ENCODE results near the gene LYRM2. TPM values are rescaled to one million over a fixed set of nuclear protein-coding genes. Genes with fewer than 3 reads are reported as not detected.
A peak's percentile ranks its signal among the peaks of the same experiment; 100 is the strongest.
"Not testable (repeated sequence)": the region's sequence is repeated elsewhere in the genome, so short reads cannot be mapped to it uniquely, and the experiment has no call there.

LYRM2 gene
- total RNA-seq, 1 experiment from 2014 or later = 3.2 TPM

DNA sequence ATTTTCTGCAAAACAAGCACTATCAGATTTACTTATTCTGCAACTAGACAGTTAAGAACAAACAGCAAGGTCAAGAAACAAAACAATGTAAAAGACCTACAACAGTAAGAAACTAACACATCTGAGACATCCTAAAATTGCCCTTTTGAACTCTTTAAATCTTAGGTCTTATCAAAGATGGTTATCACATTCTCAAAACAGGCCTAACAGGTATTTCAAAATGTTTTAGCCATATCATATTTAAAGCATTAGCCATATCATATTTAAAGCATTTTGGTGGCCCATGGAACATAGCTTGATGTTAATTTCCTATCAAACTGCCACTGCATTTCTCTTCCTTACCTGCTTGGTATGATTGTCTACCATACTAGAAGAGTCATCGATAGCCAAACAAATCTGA is 11.1 kb upstream of the LYRM2 start:
- DNase-seq (ENCODE audit: low spot score) = no peak

DNA sequence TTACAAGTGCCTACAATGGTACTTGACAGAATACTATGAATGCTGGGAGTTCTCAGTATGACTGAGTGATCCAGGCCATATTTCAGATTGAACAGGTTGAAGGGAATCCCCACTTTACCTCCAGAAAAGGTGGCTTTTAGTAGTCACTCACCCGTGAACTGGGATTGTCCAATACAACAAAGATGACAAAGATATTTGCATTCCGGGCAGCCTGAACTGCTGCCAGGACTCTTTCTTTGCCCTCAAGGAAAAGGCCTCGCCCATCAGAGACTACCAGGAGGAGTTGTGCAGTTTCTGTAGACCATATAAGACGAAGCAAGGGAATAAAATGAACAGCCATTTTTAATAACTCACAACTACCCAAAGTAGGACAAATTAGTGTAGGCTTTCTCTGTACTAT is 6.3 kb upstream of the LYRM2 start:
- DNase-seq (ENCODE audit: low spot score) = no peak

DNA sequence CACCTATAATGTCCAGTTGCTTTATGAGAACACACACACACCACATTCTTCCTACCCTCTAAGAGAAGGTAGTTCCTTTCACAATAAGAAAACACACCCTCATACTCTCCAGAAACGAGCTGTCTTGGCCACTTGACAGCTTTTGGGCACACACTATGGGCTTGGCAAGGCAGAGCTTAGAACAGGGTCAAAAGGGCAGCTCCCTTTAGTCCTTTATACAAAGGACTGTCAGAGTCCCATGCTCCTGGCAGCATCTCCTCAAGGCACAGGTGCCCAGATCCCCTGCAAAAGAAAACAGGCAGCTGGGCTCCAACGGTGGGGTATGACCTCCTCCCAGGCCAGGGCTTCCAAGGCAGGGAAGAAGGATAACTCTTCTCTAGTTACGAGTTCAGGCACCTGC is 4.9 kb upstream of the LYRM2 start:
- no peak for DNase-seq (ENCODE audit: low spot score)

DNA sequence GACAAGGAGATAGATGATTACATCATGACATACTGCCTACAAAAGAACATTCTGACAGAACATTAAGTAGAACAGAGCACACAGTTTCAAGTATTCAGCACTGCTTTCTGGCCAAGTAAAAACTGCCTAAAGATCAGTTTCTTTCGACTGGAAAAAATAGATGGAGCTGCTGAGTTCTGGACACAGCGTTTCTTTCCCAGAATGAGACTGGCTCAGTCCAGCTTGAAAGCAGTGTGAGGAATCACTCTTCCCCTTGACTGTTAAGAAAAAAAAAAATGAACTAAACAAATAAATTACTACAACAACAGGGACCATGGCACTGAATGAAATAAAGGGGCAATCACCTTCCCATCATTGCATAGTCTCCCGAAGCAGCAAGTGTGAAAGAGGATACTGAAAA is 4.4 kb upstream of the LYRM2 start:
- no peak for DNase-seq (ENCODE audit: low spot score)

DNA sequence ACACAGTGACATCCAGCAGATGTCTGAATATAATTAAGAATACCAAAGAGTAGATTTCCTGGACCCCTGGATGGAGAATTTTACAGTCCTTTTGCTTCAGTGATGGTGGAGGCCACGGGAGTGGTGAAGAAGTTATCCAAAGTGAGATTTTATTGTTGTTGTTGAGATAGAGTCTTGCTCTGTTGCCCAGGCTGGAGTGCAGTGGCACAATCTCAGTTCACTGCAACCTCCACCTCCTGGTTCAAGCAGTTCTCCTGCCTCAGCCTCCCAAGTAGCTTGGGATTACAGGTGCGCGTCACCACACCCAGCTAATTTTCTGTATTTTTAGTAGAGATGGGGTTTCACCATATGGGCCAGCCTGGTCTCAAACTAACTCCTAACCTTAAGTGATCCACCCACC is 3.0 kb upstream of the LYRM2 start:
- not testable (repeated sequence) for DNase-seq (ENCODE audit: low spot score)

DNA sequence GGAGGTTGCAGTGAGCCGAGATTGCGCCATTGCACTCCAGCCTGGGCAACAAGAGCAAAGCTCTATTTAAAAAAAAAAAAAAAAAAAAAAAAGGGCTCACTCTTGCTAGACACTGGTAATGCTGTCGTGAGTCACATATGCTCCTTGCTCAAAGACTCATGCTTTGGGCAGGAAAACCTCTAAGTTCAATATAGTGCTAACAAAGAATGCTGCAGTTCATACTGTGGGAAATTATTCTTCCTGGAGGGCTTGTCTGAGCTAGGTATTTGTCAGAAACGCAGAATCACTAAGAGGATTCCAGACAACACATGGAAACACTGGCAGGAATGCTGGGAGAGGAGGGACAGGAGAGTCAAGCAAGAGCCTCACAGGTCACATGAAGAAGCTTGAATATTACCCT is 2.3 kb upstream of the LYRM2 start:
- no peak for DNase-seq (ENCODE audit: low spot score)

DNA sequence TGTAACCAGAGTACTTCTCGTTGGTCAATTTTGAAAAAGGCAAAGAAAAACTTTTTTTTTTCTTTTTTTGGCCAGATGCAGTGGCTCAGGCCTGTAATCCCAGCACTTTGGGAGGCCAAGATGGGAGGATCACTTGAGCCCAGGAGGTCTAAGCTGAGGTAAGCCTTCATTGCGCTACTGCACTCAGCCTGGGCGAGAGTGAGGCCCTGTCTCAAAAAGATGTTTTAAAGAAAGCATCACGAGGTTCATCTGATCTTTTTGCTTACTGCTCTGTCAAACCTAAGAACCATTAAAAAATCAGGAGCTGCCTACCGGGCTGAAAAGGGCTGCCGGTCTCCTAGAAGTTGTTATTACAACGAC is 607 bp downstream of the LYRM2 start:
- no peak for DNase-seq (ENCODE audit: low spot score)

DNA sequence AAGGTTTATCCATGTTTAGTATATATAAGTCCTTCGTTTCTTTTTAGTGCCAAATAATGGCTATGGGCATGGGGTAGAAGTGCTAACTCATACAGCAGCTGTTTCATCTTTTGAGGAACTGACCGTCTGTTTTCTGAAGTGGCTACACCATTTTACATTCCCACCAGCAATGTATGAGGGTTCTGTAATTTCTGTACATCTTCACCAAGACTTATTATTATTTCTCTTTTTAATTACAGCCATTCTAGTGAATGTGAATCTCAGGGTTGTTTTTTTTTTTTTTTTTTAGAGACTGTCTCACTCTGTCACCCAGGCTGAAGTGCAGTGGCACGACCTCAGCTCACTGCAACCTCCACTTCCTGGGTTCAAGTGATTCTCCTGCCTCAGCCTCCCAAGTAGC is 2.1 kb downstream of the LYRM2 start:
- DNase-seq (ENCODE audit: low spot score) = not testable (repeated sequence)

DNA sequence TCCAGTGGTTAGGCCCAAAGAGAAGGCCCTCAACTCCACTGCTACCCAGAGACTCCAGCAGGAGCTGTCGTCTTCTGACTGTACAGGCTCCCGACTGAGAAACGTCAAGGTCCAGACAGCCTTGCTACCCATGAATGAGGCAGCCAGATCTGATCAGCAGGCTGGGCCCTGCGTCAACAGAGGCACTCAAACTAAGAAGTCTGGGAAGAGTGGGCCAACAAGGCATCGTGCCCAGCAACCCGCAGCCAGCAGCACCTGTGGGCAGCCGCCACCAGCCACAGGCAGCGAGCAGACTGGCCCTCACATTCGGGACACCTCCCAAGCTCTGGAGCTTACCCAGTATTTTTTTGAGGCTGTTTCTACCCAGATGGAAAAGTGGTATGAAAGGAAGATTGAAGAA is 8.1 kb downstream of the LYRM2 start:
- DNase-seq (ENCODE audit: low spot score) = no peak

DNA sequence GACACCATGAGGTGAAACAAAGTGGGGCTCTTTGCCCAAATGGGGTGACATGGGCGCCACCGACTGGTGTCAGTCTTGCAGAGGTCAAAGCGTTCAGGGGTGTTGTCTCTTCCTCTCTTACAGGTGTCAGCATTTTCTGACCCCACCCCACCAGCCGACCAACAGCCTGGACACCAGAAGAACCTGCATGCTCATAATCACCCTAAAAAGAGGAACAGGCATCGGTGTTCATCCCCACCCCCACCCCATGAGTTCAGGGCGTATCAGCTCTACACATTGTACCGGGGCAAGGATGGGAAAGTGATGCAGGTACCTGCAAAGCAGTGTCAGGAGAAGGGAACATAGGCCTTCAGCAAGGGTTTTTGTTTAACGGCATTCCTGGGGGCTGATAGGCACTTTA is 14.8 kb downstream of the LYRM2 start:
- no peak for DNase-seq (ENCODE audit: low spot score)

DNA sequence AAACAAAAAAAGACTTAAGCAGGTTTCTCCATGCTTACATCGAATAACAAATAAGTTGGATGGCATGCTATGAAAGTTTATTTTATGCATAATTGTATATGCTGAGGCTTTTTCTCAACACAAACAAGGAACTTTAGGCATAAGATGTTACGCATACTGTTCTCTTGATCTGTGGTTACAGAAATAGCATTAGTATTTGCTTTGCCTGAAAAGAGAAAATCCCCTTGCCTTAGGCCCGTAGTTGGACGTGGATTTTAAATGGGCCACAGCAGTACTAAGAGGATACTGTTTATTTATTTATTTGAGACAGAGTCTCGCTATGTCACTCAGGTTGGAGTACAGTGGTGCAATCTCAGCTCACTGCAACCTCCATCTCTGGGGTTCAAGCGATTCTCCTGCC is 19.0 kb downstream of the LYRM2 start:
- no peak for DNase-seq (ENCODE audit: low spot score)

DNA sequence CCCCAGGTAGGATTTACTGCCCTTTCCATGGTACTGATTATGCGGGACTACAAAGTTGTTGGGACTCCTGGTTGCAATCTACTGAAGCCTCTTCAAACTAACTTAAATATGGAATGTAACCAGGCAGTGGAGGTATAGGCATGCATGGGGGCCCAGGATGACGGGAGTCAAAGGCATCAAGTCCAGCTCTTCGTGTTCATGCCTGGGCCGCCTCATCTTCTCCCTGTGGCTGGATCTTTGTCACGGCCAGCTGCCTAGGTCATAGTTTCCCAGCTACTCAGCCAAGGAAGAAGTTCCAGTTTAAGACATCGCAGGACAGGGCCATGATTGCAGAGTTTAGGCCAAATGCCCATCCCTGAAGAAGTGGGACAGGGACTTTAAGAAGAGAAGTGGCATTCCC is 20.5 kb downstream of the LYRM2 start:
- no peak for DNase-seq (ENCODE audit: low spot score)

DNA sequence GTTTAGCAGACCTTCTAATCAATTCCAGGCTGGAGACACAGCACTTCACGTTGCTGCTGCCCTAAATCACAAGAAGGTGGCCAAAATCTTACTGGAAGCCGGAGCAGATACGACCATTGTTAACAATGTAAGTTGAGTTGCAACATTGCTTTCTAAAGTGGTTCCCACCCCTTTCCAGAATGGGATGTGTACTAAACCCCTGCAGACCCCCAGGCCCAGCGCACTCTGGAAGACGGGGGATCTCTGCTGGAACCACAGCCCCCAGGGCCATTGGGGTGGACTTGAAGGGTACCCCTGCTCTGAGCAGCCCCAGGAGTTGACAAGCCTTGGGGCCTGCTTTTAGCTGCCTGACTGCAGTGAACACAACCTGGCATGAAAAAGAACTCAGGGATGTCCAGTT is 22.0 kb downstream of the LYRM2 start:
- DNase-seq (ENCODE audit: low spot score) = no peak

DNA sequence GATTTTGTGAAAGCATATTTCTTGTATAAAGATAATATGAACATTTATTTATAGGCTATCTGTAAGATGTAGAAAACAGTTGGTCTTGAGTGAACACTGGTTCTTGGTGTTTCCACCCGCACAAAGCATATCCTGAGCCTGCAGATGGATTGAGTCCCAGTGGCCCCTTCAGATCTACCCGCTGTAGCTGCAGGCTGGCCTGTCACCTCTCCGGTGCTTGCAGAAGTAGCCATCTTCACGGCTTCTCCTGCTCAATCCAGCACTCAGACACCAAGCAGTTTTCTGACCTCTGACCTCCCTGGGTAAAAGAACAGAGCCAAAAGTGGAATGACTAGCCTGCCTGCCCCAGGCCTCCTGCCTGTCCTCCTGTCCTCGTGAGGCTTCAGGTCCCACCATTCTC is 22.7 kb downstream of the LYRM2 start:
- DNase-seq (ENCODE audit: low spot score) = no peak

DNA sequence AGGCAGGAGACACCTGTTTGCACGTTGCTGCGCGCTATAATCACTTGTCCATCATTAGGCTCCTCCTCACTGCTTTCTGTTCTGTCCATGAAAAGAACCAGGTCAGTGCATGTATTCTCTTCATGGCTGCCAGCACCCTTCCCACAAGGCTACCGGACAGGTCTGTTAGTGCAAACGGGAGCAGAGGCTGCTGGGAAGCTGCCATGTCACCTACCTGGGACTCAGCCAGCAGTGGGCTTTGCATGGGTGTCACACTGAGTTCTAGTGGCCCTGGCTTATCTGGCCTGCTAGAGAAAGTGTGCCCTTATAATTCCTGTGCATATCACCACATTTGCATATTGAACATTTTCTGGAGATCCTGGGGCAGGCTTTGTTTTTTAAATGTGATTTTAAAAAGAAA is 24.8 kb downstream of the LYRM2 start:
- DNase-seq (ENCODE audit: low spot score) = no peak

DNA sequence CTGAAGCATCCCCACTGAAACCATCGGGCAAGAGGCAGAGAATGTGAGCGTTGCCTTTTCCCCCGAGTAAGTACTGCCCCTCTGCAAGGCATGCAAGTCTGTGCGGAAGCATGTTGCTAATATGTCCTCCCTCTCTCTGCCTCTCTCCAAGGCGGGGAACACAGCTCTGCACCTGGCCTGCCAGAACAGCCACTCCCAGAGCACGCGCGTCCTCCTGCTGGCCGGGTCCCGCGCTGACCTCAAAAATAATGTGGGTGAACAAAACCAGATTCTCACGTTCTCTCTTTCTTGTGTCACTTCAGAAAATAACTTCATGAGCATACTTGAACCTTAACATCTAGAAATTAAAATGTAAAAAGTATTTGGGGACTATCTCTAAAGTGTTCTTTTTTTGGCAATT is 26.4 kb downstream of the LYRM2 start:
- no peak for DNase-seq (ENCODE audit: low spot score)

DNA sequence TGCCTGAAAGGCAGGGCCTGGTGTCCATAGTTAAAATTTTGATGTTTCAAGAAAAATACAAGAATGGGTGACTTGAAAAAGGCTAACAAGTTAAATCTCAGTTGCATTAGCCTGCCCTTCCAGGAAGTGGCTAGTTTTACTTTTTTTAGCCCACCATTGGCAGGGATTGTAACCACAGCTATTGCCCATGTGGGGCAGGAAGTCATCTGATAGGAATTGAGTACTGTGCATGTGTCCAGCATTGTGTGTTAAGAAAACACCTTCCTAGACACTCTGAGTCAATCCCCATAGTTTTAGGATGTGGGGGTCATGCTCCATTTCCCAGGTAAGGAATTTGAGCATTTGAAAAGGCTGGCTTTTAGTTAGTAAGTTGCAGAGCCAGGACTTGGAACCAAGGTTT is 26.9 kb downstream of the LYRM2 start:
- no peak for DNase-seq (ENCODE audit: low spot score)

DNA sequence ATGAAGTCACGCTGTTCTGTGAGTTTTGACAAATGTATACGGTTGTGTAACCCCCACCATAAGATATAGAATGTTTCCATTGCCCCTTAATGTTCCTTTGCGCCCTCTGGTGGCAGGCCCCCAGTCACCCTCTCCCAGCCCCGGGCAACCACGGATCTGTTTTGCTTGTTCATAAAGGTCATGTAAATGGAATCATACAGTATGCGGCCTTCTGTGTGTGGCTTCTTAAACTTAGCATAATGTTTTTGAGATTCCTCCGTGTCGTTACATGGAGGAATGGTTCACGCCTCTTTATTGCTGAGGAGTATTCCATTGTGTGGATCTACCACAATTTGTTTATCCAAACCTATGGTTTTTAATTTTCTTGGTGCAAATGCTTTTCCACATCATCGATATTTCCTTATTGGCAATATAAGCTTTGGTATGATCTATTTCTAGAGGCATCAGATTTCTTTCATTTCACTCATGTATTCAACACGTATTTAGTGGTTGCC is 28.4 kb downstream of the LYRM2 start:
- peak; percentile 63 for DNase-seq (ENCODE audit: low spot score)

DNA sequence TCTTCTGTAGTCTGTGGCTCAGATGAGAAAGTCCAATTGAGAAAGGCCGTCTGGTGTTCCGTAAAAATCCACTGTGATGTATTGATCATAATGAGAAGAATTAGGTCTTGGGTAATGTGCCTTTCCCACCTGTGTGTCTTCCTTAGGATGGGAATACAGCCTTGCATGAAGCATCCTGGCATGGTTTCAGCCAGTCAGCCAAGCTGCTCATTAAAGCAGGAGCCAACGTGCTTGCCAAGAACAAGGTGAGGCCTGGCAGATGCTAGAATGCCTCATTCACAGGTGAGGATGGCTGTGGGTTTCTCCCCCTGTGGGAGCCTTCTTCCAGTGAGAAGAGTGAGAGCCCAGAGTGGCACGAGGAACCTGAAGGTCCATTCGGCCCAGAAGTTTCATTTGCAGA is 32.7 kb downstream of the LYRM2 start:
- no peak for DNase-seq (ENCODE audit: low spot score)

DNA sequence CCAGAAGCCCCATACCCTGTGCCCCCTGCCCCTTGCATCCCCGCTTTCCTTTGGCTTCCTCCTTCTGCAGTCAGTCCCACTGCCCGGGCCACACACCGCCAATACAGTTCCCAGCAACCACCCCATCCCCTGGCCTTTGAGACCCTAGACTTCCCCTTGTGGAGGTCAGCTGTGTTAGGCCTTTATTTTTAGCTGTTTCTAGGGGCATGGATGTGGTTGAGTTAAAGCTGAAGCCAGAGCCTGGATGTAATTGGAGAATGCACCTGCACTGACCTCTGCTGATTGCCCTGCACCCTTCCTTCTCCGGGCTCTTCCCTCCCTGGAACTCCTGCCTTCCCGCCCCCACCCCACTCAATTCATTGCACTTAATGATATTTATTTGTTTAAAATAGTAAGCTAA is 33.9 kb downstream of the LYRM2 start:
- DNase-seq (ENCODE audit: low spot score) = no peak

DNA sequence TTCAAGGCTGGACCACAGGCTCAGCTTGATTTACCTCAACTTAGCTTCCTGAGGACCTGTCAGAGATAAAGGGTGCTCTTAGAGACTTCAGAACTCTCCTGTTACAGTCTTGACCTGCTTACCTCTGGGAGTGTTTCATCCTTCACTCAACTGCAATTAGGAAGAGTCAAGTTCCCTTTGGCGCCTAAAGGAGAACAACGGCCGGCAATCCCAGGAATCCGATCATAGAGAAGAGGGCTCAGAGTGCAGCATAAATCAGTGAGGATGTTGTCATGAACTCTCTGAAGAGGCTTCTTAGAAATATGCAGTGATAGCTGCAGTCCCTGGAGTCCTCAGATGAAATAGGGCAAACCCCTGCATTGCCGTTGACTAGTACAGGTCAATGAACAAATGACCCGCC is 36.4 kb downstream of the LYRM2 start:
- DNase-seq (ENCODE audit: low spot score) = no peak

DNA sequence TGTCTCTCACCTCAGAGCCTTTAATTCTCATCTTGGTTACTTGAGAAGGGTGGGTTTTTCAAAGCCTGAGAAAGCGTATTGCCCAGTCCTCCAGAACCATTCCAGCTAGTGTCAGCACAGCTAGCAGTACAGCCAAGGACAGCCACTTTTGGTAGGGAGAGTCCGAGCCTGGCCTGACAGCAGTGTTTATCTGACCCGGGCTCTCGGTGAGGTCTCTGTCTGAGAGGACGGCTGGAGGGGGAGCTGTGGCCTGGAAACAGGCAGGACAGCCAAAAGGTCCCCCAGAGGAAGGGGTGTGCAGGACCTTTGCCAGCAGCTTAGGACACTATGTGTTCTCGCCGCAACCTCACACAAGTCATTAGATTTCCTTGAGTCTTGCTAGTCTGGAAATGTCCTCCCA is 38.8 kb downstream of the LYRM2 start:
- no peak for DNase-seq (ENCODE audit: low spot score)

DNA sequence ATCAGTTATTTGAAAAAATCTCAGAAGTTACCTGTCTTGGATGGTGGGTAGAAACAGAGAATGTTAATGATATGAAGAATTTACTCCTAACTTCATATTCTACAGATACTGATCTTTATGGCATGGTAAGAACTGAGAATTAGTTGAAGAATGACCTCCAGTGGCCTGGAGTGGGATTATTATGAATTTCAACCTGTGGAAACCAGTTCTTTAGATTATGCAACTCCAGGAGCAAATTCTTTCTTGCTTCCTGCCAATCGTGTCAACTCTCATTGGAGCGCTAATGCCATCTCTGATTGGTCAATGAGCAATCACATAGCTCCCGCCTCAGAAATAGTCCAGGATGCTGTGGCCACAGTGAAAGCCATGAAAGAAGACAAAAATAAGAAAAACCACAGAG is 40.6 kb downstream of the LYRM2 start:
- DNase-seq (ENCODE audit: low spot score) = peak; percentile 52

DNA sequence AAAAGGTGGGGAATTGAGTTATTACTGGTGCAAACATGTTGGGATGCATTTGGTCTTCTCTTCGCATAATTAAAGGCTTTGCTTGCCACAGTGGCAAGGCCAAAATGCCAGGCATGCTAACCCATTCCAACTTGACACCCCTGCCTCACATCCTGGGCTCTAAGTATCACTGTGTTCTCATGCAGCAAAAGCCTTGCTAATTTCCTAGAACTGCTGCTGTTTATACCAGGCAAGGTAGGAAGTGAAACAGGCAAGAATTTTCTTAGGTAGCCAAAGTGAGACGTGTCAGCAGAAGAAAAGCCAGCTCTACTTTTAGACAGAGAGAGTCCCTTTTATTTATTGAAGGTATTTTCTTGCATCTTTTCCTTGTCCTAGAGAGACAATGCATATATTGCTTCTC is 41.2 kb downstream of the LYRM2 start:
- DNase-seq (ENCODE audit: low spot score) = no peak

DNA sequence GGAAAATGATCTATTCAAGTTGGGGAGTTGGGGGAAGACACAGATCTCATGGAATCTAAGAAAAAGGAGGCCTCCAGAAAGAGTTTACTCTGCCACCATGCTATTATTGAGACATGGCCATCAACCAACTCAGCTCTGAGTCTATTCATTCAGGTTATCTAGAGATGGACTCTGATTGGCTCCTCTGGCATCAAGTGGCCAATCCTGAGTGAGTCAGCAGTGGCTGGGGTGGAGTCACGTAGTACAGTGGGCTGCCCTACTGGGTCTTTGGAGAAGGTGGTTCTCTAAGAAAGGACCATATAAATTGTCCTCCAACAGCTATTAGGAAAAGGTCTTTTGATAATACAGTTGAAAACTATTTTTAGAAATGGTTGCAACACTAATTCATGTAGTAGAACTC is 42.1 kb downstream of the LYRM2 start:
- DNase-seq (ENCODE audit: low spot score) = no peak
